ENCODE measurements around the gene CDON. TPM values are rescaled to one million over a fixed set of nuclear protein-coding genes. Genes with fewer than 3 reads are reported as not detected.

The CDON gene
- total RNA-seq, 2 donors from 2014 or later = 5.6 to 7.3 TPM

GRCh38 chr11:126048197-126048596, 14.5 kb downstream of the CDON start:
- intact Hi-C loops (cut with DNase I) = loop anchor here (10.0 kb wide), 1 partner anchor 123 kb away; no protein-coding TSS in a partner anchor

GRCh38 chr11:126046570-126047195, 16.0 kb downstream of the CDON start:
- WGBS, 2 donors = 84 to 90% methylated on average over 5 of the region's 5 CpGs
- Histone ChIP-seq H3K4me1 (peaks cover 7% of the 10 kb centered on the region), H3K27ac (no peak overlapping the region), H3K27me3 (no peaks in the 10 kb centered on the region), H3K36me3 (replicated peaks in 1 of 2; ENCODE audit: insufficient read depth in 1 of 2, low read depth in 2 of 2) (no peaks in the 10 kb centered on the region), H3K9me3 (no peaks in the 10 kb centered on the region), H3K4me3 (no peak overlapping the region)
- TF ChIP-seq POLR2A (IDR thresholded peaks at IDR 0.05) = no peak
- TF ChIP-seq CTCF (IDR thresholded peaks at IDR 0.05) = no peak
- no peak for ATAC-seq
- DNase-seq = no peak
- intact Hi-C loops (cut with DNase I) = loop anchor here (10.0 kb wide), 1 partner anchor 122 kb away; no protein-coding TSS in a partner anchor

More at GRCh38 chr11:126048197-126048596, 14.5 kb downstream of the CDON start:
- Histone ChIP-seq H3K9me3 (no peaks in the 10 kb centered on the region), H3K4me1 (peaks cover 7% of the 10 kb centered on the region), H3K27me3 (no peaks in the 10 kb centered on the region), H3K36me3 (replicated peaks in 1 of 2; ENCODE audit: insufficient read depth in 1 of 2, low read depth in 2 of 2) (no peaks in the 10 kb centered on the region), H3K27ac (no peak overlapping the region), H3K4me3 (no peak overlapping the region)
- ATAC-seq = no peak
- TF ChIP-seq CTCF (IDR thresholded peaks at IDR 0.05) = no peak
- TF ChIP-seq POLR2A (IDR thresholded peaks at IDR 0.05) = no peak
- no peak for DNase-seq
- 12 to 18% methylated on average over 5 of the region's 5 CpGs for WGBS, 2 donors

GRCh38 chr11:126039485-126040271, 23.0 kb downstream of the CDON start:
- H3K4me3 ChIP-seq = no peak overlapping the region
- H3K4me1 ChIP-seq = no peaks in the 10 kb centered on the region
- DNase-seq (no peak), ATAC-seq (no peak)
- no peaks in the 10 kb centered on the region for H3K27me3 ChIP-seq
- H3K9me3 ChIP-seq = no peaks in the 10 kb centered on the region
- H3K36me3 ChIP-seq (replicated peaks in 1 of 2; ENCODE audit: insufficient read depth in 1 of 2, low read depth in 2 of 2) = no peaks in the 10 kb centered on the region
- 73 to 82% methylated on average over 9 of the region's 9 CpGs for WGBS, 2 donors
- TF ChIP-seq CTCF (IDR thresholded peaks at IDR 0.05) (no peak), POLR2A (IDR thresholded peaks at IDR 0.05) (no peak)
- no peak overlapping the region for H3K27ac ChIP-seq
- intact Hi-C loops (cut with DNase I) = loop anchor here (10.0 kb wide), 1 partner anchor 115 kb away; no protein-coding TSS in a partner anchor

- TF ChIP-seq POLR2A (IDR thresholded peaks at IDR 0.05) (no peak), CTCF (IDR thresholded peaks at IDR 0.05) (no peak)
- DNase-seq (no peak), ATAC-seq (no peak)
- Histone ChIP-seq H3K4me3 (no peak overlapping the region), H3K27me3 (no peaks in the 10 kb centered on the region), H3K36me3 (replicated peaks in 1 of 2; ENCODE audit: insufficient read depth in 1 of 2, low read depth in 2 of 2) (no peaks in the 10 kb centered on the region), H3K9me3 (no peaks in the 10 kb centered on the region), H3K4me1 (no peaks in the 10 kb centered on the region), H3K27ac (no peak overlapping the region)
- 73 to 87% methylated on average over 5 of the region's 5 CpGs for WGBS, 2 donors
- intact Hi-C loops (cut with DNase I) = no loop called here
These were observed 26.9 kb downstream of the CDON start for GRCh38 chr11:126035718-126036117.

Measured in body of pancreas (tissue), 4 donors.